NK-92 (cell line): Measurements from ENCODE around the gene AHRR.
"Not testable (repeated sequence)": the region's sequence is repeated elsewhere in the genome, so short reads cannot be mapped to it uniquely, and the experiment has no call there.

ENCODE experiments used
- DNase-seq: peaks from one replicate; lab custom pipeline; 2025; ENCODE audit not compliant: unreplicated experiment; lab: John Stamatoyannopoulos, UW

Gene AHRR

DNA sequence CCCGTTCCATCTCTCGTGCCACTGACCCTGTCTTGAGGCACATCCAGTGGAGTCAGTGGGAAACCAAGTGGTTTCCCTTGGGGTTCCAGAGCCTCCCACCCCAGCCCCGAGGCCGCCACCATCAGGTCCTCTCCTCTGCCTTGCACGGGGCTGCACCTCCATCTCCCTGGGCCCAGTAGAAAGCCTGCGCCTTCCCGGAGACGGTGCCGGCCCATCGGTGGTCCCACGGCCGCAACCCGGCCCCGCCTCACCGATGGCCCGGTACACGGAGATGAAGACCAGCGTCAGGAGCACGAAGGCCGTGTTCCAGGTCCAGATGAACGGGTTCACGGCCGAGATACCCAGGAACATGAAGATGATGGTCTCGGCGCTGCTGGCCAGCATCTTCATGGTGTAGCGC lies 161.5 kb downstream of the AHRR start:
- no peak for DNase-seq

DNA sequence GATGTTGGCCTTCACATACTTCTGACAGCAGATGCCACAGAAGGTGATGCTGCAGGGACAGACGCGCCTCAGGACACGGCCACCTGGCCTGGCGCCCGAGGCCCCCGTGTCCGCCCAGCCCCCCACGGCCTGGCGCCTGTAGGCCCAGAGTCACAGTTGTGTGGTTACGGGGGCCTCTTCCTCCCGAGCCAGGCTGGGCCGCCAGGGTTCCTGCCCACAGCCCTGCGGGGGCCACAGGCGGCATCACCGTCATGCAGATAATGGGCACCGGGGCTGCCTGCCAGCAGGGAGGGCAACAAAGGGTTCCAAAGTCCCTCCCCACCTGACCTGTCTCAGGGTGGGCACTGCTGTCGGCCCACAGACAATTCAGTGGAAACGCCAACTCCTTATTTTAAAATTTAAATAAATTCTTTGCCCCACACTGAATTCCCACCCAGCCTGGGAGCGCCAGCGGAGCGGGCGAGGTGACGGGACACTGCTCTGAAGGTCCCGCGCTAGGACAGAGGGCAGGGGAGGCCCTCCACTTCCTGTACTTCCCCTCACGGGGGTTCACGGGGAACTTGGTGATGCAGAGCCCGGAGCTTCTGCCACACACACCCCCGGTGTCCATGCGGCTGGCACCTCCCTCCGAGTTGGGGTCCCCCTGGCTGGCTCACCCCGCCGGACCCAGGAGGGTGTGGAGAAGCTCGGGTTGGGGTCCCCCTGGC lies 162.1 kb downstream of the AHRR start:
- DNase-seq: no peak

DNA sequence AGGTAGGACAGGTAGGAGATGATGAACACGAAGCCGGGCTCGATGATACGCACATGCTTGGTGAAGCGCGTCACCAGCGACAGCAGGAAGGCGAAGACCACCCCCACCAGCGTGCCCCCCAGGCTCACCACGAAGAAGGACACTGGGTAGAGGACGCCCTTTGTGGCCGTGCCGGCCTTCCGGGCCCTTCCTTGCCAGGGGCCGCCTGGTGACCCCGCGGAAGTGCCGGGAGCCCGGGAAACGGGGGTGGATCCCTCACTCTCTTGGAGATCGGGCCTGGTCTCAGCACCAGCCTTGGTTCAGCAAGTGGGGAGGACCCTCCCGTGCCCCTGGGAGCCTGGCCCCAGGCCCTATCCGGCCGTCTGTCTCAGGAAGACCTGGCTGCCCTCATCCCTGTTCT lies 163.0 kb downstream of the AHRR start:
- DNase-seq: no peak

DNA sequence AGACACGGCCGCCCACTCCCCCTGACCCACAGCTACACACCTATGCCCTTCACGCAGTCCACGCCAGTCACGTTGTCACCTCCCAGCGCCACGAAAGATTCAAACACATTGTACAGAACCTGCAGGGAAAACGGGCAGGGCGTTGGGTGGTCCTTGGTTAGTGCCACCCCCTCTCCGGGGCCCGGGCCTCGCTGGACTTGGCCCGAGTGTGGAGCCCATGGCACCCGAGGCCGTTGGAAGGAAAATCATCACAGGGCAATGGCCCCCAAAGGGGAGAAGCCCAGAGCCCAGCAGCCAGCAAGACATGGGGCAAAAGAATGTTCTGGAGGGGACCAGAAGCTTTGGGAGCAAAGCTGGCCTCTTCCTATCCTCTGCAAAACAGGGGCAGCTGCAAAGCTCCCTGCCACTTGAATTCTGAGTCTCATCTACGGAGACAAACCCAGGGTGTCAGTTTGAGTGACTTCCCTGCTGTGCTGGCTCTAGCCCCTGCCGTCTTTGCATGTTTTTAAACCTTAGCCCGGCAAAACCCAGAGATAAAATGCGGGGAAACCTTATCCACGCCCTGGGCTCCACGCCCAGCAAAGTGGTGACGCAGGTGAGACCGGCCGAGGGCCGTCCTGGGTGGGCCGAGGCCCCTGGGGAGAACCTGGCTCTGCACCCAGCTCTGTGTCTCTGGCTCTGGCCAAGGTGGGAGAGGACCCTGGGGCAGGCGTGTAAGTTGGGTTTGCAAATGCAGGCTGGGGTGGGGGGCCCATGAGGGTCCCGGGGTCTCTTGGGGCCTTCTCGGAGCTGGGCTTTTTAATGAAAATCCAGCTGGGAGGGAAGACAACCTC lies 163.8 kb downstream of the AHRR start:
- no peak for DNase-seq

DNA sequence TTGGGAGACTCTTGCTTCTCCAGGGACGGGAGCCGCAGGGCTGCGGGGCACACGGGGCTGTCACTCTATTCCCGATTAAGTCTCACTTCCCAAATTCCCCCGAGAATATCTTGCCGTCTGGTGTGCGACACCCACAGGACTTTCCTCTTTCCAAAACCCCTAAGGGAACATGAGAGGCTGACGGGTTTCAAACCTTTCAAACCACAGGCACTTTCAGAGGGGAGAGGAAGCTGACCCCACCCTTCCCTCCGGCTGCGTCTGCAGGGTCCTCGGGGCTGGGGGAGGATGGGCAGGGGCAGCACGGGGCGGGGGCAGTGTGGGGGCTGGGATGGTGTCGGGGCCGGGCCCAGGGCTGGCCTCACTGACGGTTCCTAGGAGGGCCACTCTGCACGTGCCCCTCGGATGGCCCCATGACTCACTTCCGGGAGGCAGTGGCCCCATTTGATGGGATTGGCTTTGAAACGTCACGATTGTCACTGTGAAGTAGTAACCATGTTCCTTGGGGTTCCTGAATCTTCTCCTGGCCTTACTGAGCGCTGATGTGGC lies 164.5 kb downstream of the AHRR start:
- no peak for DNase-seq

DNA sequence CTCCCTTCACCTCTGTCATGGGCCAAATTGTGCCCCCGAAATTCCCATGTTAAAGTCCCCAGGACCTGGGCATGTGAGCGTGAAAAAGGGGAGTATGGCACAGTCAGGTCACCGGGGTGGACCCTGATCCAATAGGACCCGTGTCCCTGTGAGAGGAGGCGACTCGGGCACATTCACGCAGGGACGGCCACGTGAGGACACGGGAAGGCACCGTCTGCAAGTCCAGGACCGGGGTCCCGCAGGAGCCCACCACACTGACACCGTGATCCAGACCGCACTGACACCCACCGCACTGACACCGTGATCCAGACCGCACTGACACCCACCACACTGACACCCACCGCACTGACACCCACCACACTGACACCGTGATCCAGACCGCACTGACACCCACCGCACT lies 165.1 kb downstream of the AHRR start:
- DNase-seq: not testable (repeated sequence)
